HG02678 (cell line): Measurements from ENCODE around the gene CRHR1.

Experiments
- ATAC-seq: cut with Tn5 transposase; IDR thresholded peaks from one replicate; pipeline ENCODE4 v1.9.1; 2021; ENCODE audit warnings: mild to moderate bottlenecking, moderate library complexity; ENCODE audit not compliant: unreplicated experiment

CRHR1 gene

DNA sequence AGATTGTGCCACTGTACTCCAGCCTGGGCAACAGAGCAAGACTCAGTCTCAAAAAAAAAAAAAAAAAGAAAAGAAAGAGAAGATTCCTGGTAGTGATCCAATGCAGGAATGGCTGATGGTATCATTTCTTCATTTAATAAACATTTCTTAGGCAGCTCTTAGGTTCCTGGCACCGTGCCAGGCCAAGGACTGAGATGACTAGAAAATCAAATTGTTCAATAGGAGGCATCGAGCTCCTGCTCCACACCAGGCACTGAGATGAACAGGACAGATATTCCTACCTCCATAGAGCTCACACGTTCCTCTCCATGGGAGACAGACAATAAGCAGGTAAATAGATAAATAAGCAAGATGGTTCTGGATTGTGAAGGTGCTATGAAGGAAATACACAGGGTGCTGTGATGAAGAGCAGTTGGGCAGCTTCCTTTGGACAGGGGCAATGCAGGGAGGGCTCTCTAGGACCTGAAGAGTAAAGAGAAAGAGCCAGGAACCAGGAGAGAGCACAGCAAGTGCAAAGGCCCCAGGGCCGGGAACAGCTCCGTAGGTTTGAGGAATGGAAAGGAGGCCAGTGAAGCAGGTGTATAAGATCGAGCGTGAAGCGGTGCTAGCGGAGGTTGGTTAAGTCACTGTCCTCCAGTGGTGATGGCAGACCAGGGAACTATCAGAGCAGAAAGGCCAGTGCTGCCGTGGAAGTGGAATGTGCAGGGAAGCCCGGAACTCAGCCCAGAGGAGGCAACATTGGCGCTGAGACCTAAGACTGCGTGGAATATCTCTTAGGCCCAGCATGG, 26.5 kb upstream of the CRHR1 start:
- ATAC-seq: no peak

DNA sequence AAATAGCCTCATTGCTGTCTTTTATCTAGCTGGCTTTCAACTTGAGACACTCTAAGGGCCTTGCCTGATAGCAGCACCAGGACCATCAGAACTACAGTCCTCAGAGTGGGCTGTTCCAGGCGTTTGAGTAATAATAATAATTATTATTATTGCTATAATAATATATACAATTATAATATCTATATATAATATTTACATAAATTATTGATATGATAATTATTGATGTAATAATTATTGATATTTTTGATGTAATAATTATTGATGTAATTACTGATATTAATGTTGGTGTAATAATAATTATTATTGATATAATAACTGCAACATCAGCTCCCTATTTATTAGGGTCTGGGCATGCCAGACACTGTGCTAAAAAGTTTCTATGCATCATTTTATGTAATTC, 25.6 kb upstream of the CRHR1 start:
- no peak for ATAC-seq

DNA sequence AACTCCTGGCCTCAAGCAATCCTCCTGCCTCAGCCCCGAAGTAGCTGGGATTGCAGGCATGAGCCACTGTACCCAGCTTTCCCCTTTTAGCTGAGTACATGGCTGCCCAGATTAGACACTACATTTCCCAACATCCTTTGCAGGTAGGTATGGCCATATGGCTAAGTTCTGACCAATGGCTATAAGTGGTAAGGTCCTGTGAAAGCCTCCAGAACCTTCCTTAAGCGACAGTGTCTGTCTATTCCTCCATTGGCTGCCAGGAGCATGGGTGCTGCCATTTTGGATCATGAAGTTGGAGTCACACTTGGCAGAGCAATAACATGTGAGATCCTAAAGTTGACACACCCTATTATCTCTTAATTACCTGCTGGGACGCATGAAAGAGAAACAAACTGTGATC, 24.4 kb upstream of the CRHR1 start:
- no peak for ATAC-seq

DNA sequence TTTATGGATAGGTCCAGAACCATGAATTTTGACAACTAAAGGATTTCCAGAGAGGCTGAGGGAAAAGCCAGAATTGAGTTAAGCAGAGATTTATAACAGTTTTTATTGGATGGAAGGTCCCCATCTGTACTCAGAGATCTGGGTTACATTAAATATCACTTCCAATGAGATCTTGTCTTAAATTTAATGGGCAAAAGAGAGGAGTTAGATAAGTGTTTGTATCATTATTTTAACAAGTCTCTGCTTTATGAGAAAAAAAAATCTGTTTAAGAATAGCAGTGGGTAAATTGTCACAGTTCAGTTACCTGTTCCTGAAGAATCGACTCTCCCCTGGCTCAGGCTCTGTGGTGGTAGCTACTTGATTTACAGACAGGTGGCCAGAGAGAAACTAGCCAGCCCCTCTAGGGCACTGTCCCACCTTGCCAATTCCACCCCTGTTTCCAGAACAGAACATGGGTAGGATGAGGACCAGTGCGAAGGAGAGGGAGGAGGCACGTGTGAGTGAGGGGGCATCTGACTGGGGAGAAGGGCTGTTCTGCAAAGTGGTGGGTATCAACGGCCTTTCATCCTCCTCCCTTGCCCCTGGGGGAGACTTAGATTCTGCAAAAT, 22.1 kb upstream of the CRHR1 start:
- ATAC-seq: no peak

DNA sequence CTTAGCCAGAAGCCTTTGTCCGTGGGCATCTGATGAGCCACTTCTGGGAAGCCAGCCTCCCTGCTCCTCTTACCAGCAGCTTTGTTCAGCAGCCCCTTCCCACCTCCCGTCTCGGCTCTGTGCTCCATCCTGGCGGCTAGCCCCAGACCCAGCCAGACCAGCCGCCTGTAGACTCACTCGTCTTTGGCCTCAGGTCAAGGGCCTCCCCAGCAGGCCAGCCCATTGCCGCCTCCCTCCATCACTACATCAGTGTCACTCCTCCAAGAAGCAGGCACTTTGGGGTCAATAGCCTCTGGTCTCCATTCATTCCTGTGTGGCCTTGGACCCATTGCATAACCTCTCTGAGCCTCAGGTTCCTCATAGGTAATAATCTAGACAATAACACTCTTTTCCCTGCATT, 20.9 kb upstream of the CRHR1 start:
- ATAC-seq: no peak

DNA sequence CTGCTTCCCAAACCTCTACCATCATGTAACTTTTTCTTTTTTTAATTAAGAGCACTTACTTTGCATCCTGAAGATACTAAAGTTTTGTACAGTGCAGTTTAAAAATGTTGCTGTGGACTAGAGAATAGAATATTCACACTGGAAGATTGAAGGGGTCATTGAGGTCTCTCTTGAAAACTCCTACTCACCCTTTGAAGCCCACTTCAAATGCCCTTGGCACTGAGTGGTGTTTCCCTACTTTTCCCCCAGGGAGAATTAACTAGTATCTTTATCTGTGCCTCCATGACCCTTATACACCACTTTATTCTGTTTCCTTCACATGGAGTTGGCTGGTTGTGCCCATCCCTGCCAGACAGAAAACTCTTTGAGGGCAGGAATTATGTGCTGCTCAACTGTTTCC, 19.6 kb upstream of the CRHR1 start:
- ATAC-seq: no peak

DNA sequence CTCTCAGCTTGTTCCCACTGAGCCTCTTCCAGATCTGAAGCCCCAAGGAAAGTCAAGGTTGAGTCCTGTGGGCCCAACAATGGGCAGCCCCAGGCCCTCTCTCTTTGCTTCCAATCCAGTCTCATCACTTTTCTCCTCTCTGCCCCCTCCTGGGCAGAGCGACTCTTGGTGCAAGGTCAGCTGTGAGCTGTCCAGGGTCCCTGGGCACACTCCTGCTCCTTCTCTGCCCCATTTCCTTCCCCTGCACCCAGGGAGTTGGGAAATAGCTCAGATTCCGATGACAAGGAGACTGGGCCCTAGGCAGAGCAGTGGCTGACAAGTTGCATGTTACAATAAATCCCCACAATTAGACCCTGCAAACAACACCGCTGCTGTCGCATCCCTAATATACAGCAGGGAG, 16.1 kb upstream of the CRHR1 start:
- ATAC-seq: no peak

DNA sequence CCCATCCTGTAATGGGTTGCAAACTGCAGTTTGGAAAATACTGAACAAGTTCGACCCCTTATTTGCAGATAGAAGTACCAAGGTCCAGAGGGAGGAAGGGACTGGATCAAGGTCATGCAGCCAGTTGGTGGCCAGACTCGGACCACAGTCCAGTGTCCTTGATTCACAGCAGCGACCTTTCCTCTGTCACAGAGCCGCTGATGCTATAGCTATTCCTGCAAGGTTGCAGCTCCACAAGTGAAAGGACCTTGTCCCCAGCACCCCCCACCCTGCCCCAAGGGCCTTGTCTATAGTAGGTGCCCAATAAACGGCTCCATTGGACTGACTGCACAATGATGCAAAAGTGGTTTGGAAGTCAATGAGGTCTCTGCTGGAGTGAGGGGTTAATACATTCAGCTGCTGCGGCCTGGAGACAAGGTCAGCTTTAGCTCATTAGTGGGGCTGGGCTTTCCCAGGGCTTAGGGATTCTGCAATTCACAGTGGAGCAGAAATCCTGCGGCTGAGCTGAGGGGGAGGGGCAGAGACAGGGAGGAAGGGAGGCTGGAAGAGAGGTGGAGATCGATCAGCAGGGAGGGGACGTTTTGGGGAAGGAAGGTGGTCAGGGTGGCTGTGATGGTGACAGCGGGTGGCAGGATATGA, 13.4 kb upstream of the CRHR1 start:
- ATAC-seq: no peak

DNA sequence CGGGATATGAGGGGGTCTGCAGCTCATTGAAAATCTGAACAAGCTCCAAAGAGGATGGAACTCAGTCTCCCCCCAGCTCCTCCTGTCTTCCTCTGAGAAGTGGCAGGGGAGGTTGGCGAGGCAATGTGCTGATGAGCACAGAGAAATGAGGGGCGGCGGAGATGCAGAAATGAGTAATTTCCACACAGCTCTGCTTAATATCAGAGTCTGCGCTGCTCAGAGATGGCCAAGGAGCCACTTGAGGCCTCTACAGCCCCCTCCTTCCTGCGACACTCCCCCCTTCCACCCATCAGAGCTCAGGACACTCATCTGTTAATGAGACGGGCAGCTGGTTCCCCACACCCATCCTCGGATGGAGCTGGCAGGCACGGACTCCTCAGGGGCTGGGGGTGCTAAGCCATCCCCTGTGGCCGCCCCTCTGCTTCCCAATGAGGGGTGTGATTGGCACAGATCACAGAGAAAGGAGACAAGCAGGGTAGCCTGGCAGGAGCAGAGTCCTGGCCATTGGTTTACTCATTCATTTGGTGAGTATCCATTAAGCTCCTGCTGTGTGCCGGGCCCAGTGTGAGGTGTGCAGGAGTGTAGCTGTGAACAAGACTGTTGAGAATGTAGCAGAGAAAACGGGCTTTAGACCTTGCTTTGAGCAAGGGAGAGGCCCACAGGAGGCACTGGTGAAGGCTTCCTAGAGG, 12.7 kb upstream of the CRHR1 start:
- ATAC-seq: no peak

DNA sequence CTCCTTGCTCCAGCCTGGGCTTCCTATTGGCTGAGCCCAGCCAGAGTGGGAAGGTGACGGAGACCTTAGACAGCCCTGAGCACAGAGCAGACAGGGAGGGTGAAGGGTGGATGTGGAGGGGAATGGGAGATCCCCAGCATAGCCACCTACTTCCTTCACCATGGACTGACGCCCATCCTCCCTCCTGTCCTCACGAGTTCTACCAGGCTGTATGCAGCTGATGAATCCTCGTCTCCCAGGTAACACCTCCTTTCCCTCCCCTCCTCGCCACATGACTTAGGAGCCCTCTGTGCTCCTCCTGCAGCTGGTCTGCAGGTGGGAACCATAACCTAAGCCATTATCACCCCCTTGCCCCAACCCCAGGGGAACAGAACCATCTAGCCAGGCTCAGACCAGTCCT, 9.0 kb upstream of the CRHR1 start:
- ATAC-seq: no peak

DNA sequence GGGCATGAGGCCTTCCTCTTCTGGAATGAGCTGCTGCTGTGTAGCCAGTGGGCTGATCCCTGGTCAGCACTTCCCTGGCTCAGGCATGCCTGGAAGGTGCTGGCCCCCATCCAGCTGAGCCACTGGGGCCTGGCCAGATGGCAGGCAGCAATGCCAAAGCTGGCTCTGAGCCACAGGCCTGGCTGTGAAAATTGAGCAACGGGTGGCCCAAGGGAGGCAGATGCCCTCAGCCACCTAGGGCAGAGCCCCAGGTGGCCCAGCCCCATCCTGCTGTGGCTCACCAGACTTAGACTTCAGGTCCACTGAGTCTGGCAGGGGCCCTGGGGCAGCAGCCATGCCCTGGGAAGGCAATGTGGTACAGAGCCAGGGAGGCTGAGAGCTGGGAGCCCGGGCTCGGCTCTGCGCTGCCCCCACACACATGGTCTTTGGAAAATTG, 8.5 kb upstream of the CRHR1 start:
- ATAC-seq: no peak

DNA sequence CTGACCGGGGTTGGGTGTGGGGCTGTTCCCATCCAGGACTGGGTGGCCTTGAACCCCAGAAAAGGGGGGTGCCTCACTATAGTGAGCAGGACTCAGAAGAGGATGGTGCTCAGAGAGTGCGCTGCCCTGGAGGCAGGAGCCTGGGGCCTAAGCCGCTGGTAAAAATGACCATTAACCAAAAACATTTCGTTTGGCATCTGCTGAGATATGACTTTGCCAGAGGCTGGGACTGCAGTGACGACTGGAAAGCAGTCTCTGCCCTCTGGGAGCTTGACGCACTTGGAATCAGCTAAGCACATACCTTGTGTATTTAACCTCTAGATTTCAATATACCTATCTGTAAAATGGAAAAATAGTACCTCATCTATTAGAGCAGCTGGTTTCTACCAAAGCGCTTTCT, 7.2 kb upstream of the CRHR1 start:
- no peak for ATAC-seq

DNA sequence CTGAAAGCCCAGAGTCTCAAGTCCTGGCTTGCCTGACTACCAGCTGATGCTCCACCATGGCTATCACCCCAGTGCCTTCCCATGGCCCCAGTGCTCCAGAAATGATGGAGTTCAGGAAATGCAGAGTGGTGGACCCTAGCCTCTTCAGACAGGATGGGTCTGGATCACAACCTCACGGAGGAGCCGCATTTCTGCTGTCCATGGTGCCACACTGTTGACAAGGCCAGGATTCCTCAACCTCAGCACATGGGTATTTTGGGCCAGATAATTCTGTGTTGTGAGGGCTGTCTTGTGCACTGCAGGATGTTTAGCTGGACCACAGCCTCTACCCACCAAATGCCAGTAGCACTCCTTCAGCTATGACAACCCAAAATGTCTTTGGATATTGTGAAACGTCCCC, 6.7 kb upstream of the CRHR1 start:
- no peak for ATAC-seq

DNA sequence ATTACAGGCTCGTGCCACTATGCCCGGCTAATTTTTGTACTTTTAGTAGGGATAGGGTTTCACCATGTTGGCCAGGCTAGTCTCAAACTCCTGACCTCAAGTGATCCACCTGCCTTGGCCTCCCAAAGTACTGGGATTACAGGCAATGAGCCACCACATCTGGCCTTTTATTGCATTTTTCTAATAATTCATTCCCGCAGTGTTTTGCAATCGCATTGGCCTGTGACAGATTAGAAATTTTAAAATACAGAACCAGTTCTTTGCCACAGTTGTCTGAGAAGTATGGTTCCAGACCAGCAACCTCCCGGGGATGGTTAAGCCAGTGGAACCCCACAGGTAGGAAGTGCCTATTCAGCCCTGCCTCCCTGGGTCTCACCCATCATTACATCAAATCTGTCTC, 3.2 kb upstream of the CRHR1 start:
- no peak for ATAC-seq

DNA sequence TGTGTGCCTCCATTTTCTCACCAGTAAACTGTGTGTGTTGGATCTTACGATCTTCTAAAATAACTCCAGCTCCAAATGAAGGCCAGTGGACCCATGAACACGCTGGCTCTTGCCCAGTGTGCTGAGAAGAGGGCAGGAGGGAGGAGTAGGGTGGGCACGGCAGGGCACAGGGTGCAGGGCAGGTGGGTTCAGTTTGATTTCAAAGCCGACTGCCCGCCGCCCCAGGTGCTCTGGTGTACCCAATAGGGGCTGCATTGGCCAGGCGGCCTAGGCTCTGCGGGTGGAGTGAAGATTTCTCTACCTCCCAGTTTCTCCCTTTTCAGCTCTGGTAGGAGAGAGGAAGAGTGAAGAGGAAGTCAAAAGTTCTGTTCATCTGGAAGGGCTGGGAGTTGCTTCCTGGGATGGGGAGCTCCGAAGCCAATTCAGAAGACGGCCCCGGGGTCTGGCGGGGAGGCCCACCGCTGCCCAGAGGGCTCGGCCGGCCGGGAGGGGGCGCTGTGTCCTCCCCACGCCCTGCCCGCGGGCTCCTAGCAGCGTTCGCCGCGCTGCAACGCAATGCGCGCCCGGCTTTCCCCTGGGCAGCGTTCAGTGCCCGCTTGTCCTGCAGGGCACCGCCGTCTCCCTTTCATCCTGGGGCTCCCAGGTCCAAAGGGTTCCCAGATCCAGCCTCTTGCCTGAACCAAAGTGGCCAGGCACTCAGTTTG, 1.1 kb upstream of the CRHR1 start:
- ATAC-seq: no peak

DNA sequence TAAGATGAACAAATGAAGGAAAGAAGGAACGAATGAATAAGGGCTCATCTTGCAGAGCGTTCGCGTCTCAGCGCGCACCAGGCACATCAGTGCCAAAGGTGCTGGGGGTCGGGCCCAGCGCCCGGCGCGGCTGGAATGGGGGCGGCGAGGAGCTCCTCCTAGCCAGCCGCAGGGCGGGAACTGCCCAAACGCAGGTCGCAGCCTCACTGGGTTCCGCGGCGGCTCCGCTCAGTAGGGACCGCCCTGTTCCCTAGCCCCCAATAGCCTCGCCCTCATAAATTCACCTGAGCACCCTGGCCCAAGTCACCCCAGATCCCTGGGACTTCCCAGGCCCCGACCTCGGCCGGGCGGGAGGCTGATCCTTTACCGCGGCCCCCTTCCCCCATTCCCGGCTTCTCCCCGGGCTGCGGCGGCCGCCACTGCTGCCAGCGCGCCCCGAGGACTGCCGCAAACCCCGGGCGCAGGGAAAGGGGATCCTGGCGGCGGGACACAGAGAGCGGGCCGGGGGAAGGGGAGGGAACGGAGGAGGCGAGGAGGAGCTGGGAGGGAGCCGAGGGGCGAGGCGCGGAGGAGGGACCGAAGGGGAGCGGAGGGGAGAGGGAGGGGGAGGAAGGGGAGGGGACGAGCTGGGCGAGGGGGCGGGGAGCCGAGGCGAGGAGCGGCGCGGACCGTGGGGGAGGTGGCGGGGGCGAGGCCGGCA, 377 bp upstream of the CRHR1 start:
- ATAC-seq: no peak

DNA sequence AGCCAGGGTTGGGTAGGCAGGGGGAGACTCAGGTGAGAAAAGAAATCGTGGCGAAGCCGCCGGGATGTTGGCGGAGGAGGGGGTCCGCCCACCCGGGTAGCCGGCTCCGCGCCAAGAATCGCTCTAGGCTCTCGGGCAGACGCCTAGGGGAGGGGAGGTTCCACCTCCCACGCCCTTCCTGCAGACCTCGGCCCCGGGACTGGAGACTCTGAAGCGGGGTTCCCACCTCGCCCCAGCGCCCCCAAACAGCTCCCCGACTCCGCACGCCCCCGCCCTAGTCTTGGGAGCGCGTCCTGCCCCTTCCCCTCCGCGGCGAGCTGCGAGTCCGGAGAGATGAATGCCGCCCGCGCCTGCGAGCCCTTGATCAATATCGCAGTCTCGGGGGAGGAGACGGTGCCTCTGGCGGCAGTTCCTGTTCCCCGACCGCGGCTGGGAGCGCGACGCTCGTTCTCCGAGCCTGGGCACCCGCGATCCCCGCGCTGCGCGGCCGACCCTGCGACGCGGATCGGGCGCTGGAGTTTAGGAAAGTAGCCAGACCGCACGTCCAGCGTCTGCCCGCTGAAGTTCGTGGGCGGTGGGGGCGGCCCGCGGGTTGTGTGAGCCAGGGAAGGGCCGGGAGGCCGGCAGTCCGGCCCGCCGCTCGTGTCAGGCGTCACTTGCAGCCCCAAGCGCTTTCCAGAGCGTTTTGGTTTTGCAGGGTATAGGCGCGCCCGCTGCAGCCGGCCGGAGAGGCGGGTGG, 790 bp downstream of the CRHR1 start:
- ATAC-seq: no peak

DNA sequence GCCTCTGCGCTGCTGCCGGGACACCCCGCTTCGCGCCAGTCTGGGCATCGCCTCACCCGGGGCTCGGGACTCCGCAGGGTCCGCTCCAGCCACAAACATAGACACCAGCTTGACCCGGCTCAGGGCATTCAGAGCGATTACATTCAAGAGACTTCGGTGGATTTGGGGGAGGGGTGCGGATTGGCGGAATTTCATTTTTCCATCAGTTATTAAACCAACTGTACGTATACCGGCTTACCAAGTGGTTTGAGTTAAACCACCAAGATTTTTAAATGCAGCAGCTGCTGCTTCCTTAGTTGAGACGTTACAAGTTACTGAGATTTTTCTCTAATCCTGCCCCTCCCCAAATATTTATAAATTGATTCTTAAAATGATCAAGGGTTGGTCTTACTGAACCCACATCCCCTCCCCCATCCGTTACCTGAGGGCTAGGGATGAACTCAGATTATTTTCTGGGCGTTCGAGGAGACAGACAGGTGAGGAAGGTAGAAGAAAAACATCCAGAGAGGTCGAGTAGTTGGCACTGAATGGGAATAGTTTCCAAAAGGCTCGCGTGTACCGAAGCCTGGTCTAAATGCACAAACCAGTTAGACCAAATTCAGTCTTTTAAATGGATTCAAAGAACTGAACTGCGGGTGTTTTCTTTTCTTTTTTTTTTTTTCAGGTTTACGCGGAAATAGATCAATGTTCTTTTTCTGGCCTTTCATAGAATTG, 1.5 kb downstream of the CRHR1 start:
- no peak for ATAC-seq

DNA sequence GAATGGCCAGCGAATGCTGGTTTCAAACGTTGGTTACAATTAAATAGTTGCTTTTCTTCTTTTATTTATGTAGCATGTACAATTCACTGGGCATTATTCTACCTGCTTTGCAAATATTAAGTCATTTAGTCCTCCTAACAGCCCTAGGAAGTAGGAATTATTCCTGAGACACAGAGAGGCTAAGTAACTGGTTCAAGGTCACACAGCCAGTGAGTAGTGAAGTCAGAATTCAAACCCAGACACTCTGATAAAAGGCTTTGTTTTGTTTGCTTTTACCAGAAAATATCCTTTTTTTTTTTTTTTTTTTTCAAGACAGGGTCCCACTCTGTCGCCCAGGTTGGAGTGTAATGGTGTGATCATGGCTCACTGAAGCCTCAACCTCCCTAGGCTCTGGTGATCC, 2.2 kb downstream of the CRHR1 start:
- no peak for ATAC-seq
